K562 (cell line): ENCODE data around the gene NRP1. TPM values are rescaled to one million over a fixed set of nuclear protein-coding genes. Genes with fewer than 3 reads are reported as not detected.

ENCODE experiments used
- ARID2 ChIP-seq: fragments of 450-650 bp; IDR thresholded peaks from 2 replicates; pipeline ENCODE4 v1.6.1; 2017; ENCODE audit warnings: antibody characterized with exemption, mild to moderate bottlenecking
- POLR2AphosphoS2 ChIP-seq: IDR thresholded peaks from 2 replicates; pipeline ENCODE4 v1.6.1; 2012; ENCODE audit warnings: low read length, improper control_type of control experiment
- REST ChIP-seq, 2 experiments: fragments of 450-650 bp; formaldehyde crosslinking in 1 of 2; IDR thresholded peaks; 2 replicates each; pipeline versions ENCODE4 v1.4.0 to v1.6.1; 2014 to 2020; ENCODE audit warnings: mild to moderate bottlenecking in 2 of 2, borderline replicate concordance in 1 of 2, low read depth in 1 of 2
- THAP12 ChIP-seq: fragments of 250-450 bp; sonication (Bioruptor Pico); IDR thresholded peaks from 2 replicates; pipeline ENCODE4 v1.9.0; 2021; ENCODE audit warnings: mild to moderate bottlenecking, inconsistent platforms
- polyA plus RNA-seq, 8 experiments: library from polyadenylated mRNA; depleted of rRNA in 4 of 8; stranded (reverse) in 5 of 8; unstranded in 3 of 8; fragments of >200 nt; fragmentation: Nextera tagmentation in 2 of 8; fragmentation: Illumina TruSeq in 1 of 8; extraction: Ambion mirVana in 2 of 8; extraction: Trizol in 1 of 8; gene quantifications; 2 replicates each; pipeline versions ENCODE4 v1.2.1 to v1.2.3, GENCODE V29; 2011 to 2014; ENCODE audit warnings: inconsistent platforms in 1 of 8, missing spikeins in 1 of 8
- total RNA-seq, 7 experiments: library from RNA; depleted of rRNA in 6 of 7; stranded (reverse); fragments of >200 nt in 6 of 7; fragmentation: Illumina TruSeq in 2 of 7; extraction: Trizol in 2 of 7; gene quantifications; 2 replicates each; pipeline versions ENCODE4 v1.2.1 to v1.2.3, GENCODE V29; 2011 to 2021; ENCODE audit warnings: low replicate concordance in 1 of 7

The NRP1 gene
- total and polyA plus RNA-seq, 9 of the 15 experiments (the other 6 are each of a cell fraction or from before 2014, with no cell fraction given) = 0.01 to 0.38 (median 0.04) TPM; not detected in 5

GRCh38 chr10:33310853-33311252 is 23.6 kb downstream of the NRP1 start (continued):
- TF ChIP-seq REST (IDR thresholded peaks at IDR 0.05; ENCODE audit: borderline replicate concordance) (no peak), REST (CRISPR knock-in tag; IDR thresholded peaks at IDR 0.05; ENCODE audit: low read depth) (no peak), POLR2AphosphoS2 (no peak), ARID2 (no peak), THAP12 (CRISPR knock-in tag) (no peak)
